ENCODE results near the gene PTTG1. TPM values are rescaled to one million over a fixed set of nuclear protein-coding genes. Genes with fewer than 3 reads are reported as not detected.

PTTG1 gene
- total RNA-seq, 3 donors from 2014 or later = 5.8 to 46.8 (median 9.0) TPM

DNA sequence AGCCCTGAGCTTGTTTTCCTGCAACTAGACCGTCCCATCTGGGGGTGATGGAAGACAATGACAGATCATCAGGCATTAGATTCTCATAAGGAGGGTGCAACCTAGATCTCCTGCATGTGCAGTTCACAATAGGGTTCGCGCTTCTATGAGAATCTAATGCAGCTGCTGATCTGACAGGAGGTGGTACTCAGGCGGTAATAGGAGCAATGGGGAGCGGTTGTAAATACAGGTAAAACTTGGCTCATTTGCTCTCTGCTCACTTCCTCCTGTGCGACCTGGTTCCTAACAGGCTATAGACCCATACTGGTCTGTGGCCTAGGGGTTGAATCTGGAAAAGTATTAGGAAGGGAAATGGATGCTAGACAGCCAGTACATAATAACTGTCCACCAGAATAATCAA, 39.7 kb downstream of the PTTG1 start:
- no peak for TF ChIP-seq CTCF (IDR thresholded peaks at IDR 0.05)
- Histone ChIP-seq H3K4me3 (no peak overlapping the region), H3K9me3 (no peaks in the 10 kb centered on the region), H3K4me1 (ENCODE audit: low read depth) (peaks cover under 1% of the 10 kb centered on the region), H3K36me3 (ENCODE audit: low read depth) (no peaks in the 10 kb centered on the region)
- intact Hi-C loops (cut with DNase I, micrococcal nuclease) = no loop called here
- no peak for ATAC-seq
- DNase-seq = no peak

DNA sequence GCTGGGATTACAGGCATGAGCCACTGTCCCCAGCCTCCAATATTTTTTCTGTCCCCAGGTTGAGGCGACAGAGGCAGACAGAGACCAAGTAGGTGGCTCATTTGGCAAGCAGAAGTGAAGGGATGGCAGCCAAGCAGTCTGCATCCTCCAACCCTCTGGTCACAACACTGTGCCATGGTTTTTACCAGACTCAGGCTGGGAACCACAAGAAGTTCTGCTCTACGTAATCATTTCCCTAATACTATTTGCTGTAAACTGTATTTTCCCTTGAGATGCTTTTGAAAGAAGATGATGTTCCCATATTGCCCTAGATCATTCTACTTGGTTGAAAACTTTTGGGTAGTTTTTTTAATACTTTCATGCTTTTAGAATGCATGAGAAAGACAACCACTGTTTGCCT, 40.5 kb downstream of the PTTG1 start:
- Histone ChIP-seq H3K4me1 (ENCODE audit: low read depth) (peaks cover 9% of the 10 kb centered on the region), H3K4me3 (no peak overlapping the region), H3K36me3 (ENCODE audit: low read depth) (no peaks in the 10 kb centered on the region), H3K9me3 (no peaks in the 10 kb centered on the region)
- DNase-seq (no peak), ATAC-seq (no peak)
- TF ChIP-seq CTCF (IDR thresholded peaks at IDR 0.05) = no peak
- intact Hi-C loops (cut with DNase I, micrococcal nuclease) = no loop called here

- H3K4me3 ChIP-seq = no peak overlapping the region
- H3K9me3 ChIP-seq = no peaks in the 10 kb centered on the region
- peaks cover 18% of the 10 kb centered on the region for H3K4me1 ChIP-seq (ENCODE audit: low read depth)
- H3K36me3 ChIP-seq (ENCODE audit: low read depth) = no peaks in the 10 kb centered on the region
- ATAC-seq (no peak), DNase-seq (no peak)
- intact Hi-C loops (cut with DNase I, micrococcal nuclease) = no loop called here
- TF ChIP-seq CTCF (IDR thresholded peaks at IDR 0.05) = no peak
These were observed 41.6 kb downstream of the PTTG1 start for GRCh38 chr5:160463227-160463626.

- Histone ChIP-seq H3K36me3 (ENCODE audit: low read depth) (no peaks in the 10 kb centered on the region), H3K4me1 (ENCODE audit: low read depth) (peaks cover 19% of the 10 kb centered on the region), H3K4me3 (no peak overlapping the region), H3K9me3 (no peaks in the 10 kb centered on the region)
- no peak for TF ChIP-seq CTCF (IDR thresholded peaks at IDR 0.05)
- ATAC-seq (no peak), DNase-seq (no peak)
- intact Hi-C loops (cut with DNase I, micrococcal nuclease) = no loop called here
These were observed 42.2 kb downstream of the PTTG1 start for GRCh38 chr5:160463740-160464465.

- H3K4me3 ChIP-seq = no peak overlapping the region
- intact Hi-C loops (cut with DNase I, micrococcal nuclease) = no loop called here
- DNase-seq = no peak
- peaks cover 19% of the 10 kb centered on the region for H3K4me1 ChIP-seq (ENCODE audit: low read depth)
- H3K36me3 ChIP-seq (ENCODE audit: low read depth) = no peaks in the 10 kb centered on the region
- no peaks in the 10 kb centered on the region for H3K9me3 ChIP-seq
- no peak for TF ChIP-seq CTCF (IDR thresholded peaks at IDR 0.05)
- ATAC-seq = no peak
These were observed 42.8 kb downstream of the PTTG1 start for GRCh38 chr5:160464466-160464797.

DNA sequence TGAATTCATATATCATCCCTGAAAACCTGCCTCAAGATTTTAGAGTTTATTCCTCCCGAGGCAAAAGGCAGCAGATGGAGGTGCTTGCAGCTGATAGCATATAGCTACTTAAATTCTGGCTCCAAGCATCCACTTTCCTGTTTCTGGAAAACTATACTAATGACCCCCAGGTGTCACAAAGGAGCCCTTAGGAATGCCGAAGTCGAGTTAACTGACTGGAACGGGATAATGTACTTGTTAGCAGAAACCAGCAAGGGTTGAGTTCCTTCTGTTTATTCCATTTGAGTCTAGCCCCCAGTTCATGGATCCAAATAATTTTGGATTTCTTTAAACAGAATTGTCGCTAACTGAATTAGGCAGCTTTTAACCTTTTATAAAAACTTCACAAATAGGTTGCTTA, 44.5 kb downstream of the PTTG1 start:
- H3K4me1 ChIP-seq (ENCODE audit: low read depth) = peaks cover 27% of the 10 kb centered on the region
- TF ChIP-seq CTCF (IDR thresholded peaks at IDR 0.05) = no peak
- intact Hi-C loops (cut with DNase I, micrococcal nuclease) = no loop called here
- ATAC-seq = no peak
- H3K9me3 ChIP-seq = no peaks in the 10 kb centered on the region
- no peak overlapping the region for H3K4me3 ChIP-seq
- H3K36me3 ChIP-seq (ENCODE audit: low read depth) = no peaks in the 10 kb centered on the region
- no peak for DNase-seq
